GM21786 (cell line): ENCODE data around the gene APOBEC3C.
"Not testable (repeated sequence)": the region's sequence is repeated elsewhere in the genome, so short reads cannot be mapped to it uniquely, and the experiment has no call there.

ENCODE experiments used
- ATAC-seq: cut with Tn5 transposase; IDR thresholded peaks from one replicate; pipeline ENCODE4 v1.9.1; 2021; ENCODE audit not compliant: unreplicated experiment

The APOBEC3C gene

GRCh38 chr22:39020021-39020651 lies 6.1 kb downstream of the APOBEC3C start:
- ATAC-seq, result not testable (repeated sequence)

- no peak for ATAC-seq
Measured at GRCh38 chr22:39021552-39022250, 7.6 kb downstream of the APOBEC3C start.

- no peak for ATAC-seq
Measured at GRCh38 chr22:39024519-39025308, 10.7 kb downstream of the APOBEC3C start.

- no peak for ATAC-seq
Measured at GRCh38 chr22:39026509-39027150, 12.6 kb downstream of the APOBEC3C start.

- ATAC-seq, result no peak
Measured at GRCh38 chr22:39027717-39028116, 13.7 kb downstream of the APOBEC3C start.

- ATAC-seq, result no peak
Measured at GRCh38 chr22:39028281-39028680, 14.2 kb downstream of the APOBEC3C start.

- no peak for ATAC-seq
Measured at GRCh38 chr22:39029227-39029626, 15.2 kb downstream of the APOBEC3C start.

- ATAC-seq, result no peak
Measured at GRCh38 chr22:39030705-39031104, 16.6 kb downstream of the APOBEC3C start.

- not testable (repeated sequence) for ATAC-seq
Measured at GRCh38 chr22:39031434-39032295, 17.6 kb downstream of the APOBEC3C start.

- ATAC-seq, result not testable (repeated sequence)
Measured at GRCh38 chr22:39037071-39037470, 23.0 kb downstream of the APOBEC3C start.

- no peak for ATAC-seq
Measured at GRCh38 chr22:39039306-39040126, 25.5 kb downstream of the APOBEC3C start.

- not testable (repeated sequence) for ATAC-seq
Measured at GRCh38 chr22:39040155-39040537, 26.1 kb downstream of the APOBEC3C start.

- peak; percentile 96 for ATAC-seq
Measured at GRCh38 chr22:39040538-39041296, 26.7 kb downstream of the APOBEC3C start, which contains the start of gene APOBEC3F. Gene APOBEC3F (plus strand): TSS chr22:39040864. CDS start chr22:39040961, 97 bp downstream.

GRCh38 chr22:39041908-39042307 lies 27.9 kb downstream of the APOBEC3C start:
- ATAC-seq, result no peak

GRCh38 chr22:39043063-39043462 lies 29.0 kb downstream of the APOBEC3C start:
- ATAC-seq, result not testable (repeated sequence)

- ATAC-seq, result not testable (repeated sequence)
Measured at GRCh38 chr22:39045136-39045535, 31.1 kb downstream of the APOBEC3C start.

GRCh38 chr22:39049486-39049885 lies 35.4 kb downstream of the APOBEC3C start:
- ATAC-seq, result not testable (repeated sequence)

GRCh38 chr22:39051844-39052495 lies 37.9 kb downstream of the APOBEC3C start:
- not testable (repeated sequence) for ATAC-seq
